GM12878 (cell line): ENCODE measurements around the gene FAM120B. TPM values are rescaled to one million over a fixed set of nuclear protein-coding genes. Genes with fewer than 3 reads are reported as not detected.

Experiments used
- ATAC-seq: fragments of 200-7000 bp; cut with Tn5 transposase; 3 replicates; pipeline ENCODE4 v1.9.1; 2020; ENCODE audit warnings: mild to moderate bottlenecking, moderate library complexity
- BruUV-seq: library from RNA; stranded (reverse); fragments of 400-500 nt; replicated peaks from 2 replicates; lab custom pipeline; 2021; lab: Mats Ljungman, UMichigan
- CTCF ChIA-PET: fragments of 300-600 bp; sonication (Branson Sonifier 250); formaldehyde crosslinking; extraction: SDS; loops from one replicate; lab custom pipeline; 2021; ENCODE audit warnings: inconsistent platforms; lab: Yijun Ruan, JAX
- POLR2A ChIA-PET: fragments of 350-600 bp; formaldehyde crosslinking; extraction: SDS; loops from one replicate; lab custom pipeline; 2021; ENCODE audit warnings: inconsistent platforms; lab: Charles Lee
- RAD21 ChIA-PET: fragments of 300-600 bp; sonication (Branson Sonifier 250); formaldehyde crosslinking; loops from one replicate; lab custom pipeline; 2023; ENCODE audit warnings: antibody characterized with exemption; ENCODE audit not compliant: unreplicated experiment; lab: Charles Lee
- SMC1A ChIA-PET: fragments of 300-600 bp; sonication (Branson Sonifier 250); formaldehyde crosslinking; loops from one replicate; lab custom pipeline; 2023; ENCODE audit not compliant: unreplicated experiment, uncharacterized antibody; lab: Charles Lee
- DNase-seq: peaks from one replicate; pipeline ENCODE4 v3.0.0-alpha.2; 2011; ENCODE audit warnings: low read depth, low spot score
- FAIRE-seq: peaks from 3 replicates; lab custom pipeline; 2011; peaks lifted over from hg19 to GRCh38; lab: Jason Lieb, UNC
- H2AFZ ChIP-seq: 2 replicates; pipeline ENCODE4 v1.6.0; 2011; ENCODE audit warnings: low read depth, low read length, control low read depth; ENCODE audit not compliant: control insufficient read depth
- H3K27ac ChIP-seq: 2 replicates; pipeline ENCODE4 v1.5.1; 2011; ENCODE audit warnings: control low read depth; ENCODE audit not compliant: control insufficient read depth, insufficient read depth
- H3K27me3 ChIP-seq, 2 experiments: replicated peaks in 1 of 2; 2 replicates each; pipeline versions ENCODE4 v1.6.0 to v1.6.1; 2011; ENCODE audit warnings: low read length in 1 of 2; ENCODE audit not compliant: control insufficient read depth in 2 of 2, insufficient read depth in 2 of 2
- H3K36me3 ChIP-seq, 2 experiments: 2 replicates each; pipeline ENCODE4 v1.5.1; 2011; ENCODE audit warnings: low read length in 1 of 2; ENCODE audit not compliant: control insufficient read depth in 2 of 2, insufficient read depth in 2 of 2
- H3K4me1 ChIP-seq: 2 replicates; pipeline ENCODE4 v1.6.1; 2011; ENCODE audit warnings: mild to moderate bottlenecking, low read length, moderate library complexity, mixed read lengths; ENCODE audit not compliant: control insufficient read depth, insufficient read depth
- H3K4me2 ChIP-seq: 2 replicates; pipeline ENCODE4 v1.6.0; 2011; ENCODE audit warnings: control low read depth; ENCODE audit not compliant: control insufficient read depth, insufficient read depth
- H3K4me3 ChIP-seq: fragments of 200-600 bp; sonication (generic); 2 replicates; pipeline ENCODE4 v1.5.1; 2016
- H3K79me2 ChIP-seq: 2 replicates; pipeline ENCODE4 v1.6.0; 2011; ENCODE audit warnings: low read length; ENCODE audit not compliant: control insufficient read depth, insufficient read depth
- H3K9ac ChIP-seq: 2 replicates; pipeline ENCODE4 v1.8.0; 2011; ENCODE audit warnings: low read length, control low read depth, mixed read lengths; ENCODE audit not compliant: control insufficient read depth, insufficient read depth
- H3K9me3 ChIP-seq: replicated peaks from 3 replicates; pipeline ENCODE4 v1.5.1; 2011; ENCODE audit warnings: mild to moderate bottlenecking, low read length; ENCODE audit not compliant: control insufficient read depth, insufficient read depth
- H4K20me1 ChIP-seq: 2 replicates; pipeline ENCODE4 v1.6.0; 2011; ENCODE audit not compliant: control insufficient read depth, insufficient read depth
- ASH2L ChIP-seq: fragments of 300-600, 200-600 bp; sonication (generic); IDR thresholded peaks from 2 replicates; pipeline ENCODE4 v1.6.1; 2017; ENCODE audit warnings: low read depth, mild to moderate bottlenecking, borderline replicate concordance
- CBFB ChIP-seq: IDR thresholded peaks from 2 replicates; pipeline ENCODE4 v1.6.1; 2016; ENCODE audit warnings: antibody characterized with exemption, low read depth
- CHD1 ChIP-seq: IDR thresholded peaks from 2 replicates; pipeline ENCODE4 v1.6.1; 2012; ENCODE audit warnings: low read depth, low read length, improper control_type of control experiment
- EED ChIP-seq: sonication (generic); IDR thresholded peaks from 2 replicates; pipeline ENCODE4 v1.6.1; 2016; ENCODE audit warnings: antibody characterized with exemption, low read depth
- EP300 ChIP-seq, 2 experiments: fragments of 150-350 bp in 1 of 2; IDR thresholded peaks; 2 replicates each; pipeline ENCODE4 v1.6.1; 2011 to 2012; ENCODE audit warnings: low read depth in 2 of 2, low read length in 2 of 2, borderline replicate concordance in 1 of 2, improper control_type of control experiment in 1 of 2, inconsistent platforms in 1 of 2; ENCODE audit not compliant: control insufficient read depth in 1 of 2
- EZH2 ChIP-seq: IDR thresholded peaks from 2 replicates; pipeline ENCODE4 v1.6.1; 2012; ENCODE audit warnings: low read depth, mild to moderate bottlenecking, control low read depth, inconsistent platforms, low read length, borderline replicate concordance; ENCODE audit not compliant: control insufficient read depth
- KLF5 ChIP-seq: fragments of 450-650 bp; IDR thresholded peaks from 2 replicates; pipeline ENCODE4 v1.6.1; 2014; ENCODE audit warnings: mild to moderate bottlenecking; ENCODE audit not compliant: partially characterized antibody
- NR2C1 ChIP-seq: fragments of 450-650 bp; IDR thresholded peaks from 2 replicates; pipeline ENCODE4 v1.6.1; 2017; ENCODE audit warnings: antibody characterized with exemption, mild to moderate bottlenecking, moderate library complexity
- POLR2AphosphoS2 ChIP-seq: IDR thresholded peaks from 2 replicates; pipeline ENCODE4 v1.6.1; 2011; ENCODE audit warnings: low read depth, mild to moderate bottlenecking, low read length, improper control_type of control experiment, moderate library complexity
- POU2F2 ChIP-seq: IDR thresholded peaks from 3 replicates; pipeline ENCODE4 v1.6.1; 2011; ENCODE audit warnings: low read depth, mild to moderate bottlenecking, low read length, borderline replicate concordance
- RELA ChIP-seq: fragments of 450-650 bp; IDR thresholded peaks from 2 replicates; pipeline ENCODE4 v1.8.0; 2014; ENCODE audit warnings: borderline replicate concordance; ENCODE audit not compliant: partially characterized antibody
- RFX5 ChIP-seq: IDR thresholded peaks from 2 replicates; pipeline ENCODE4 v1.6.1; 2011; ENCODE audit warnings: low read depth, low read length, improper control_type of control experiment
- SPI1 ChIP-seq: IDR thresholded peaks from 2 replicates; pipeline ENCODE4 v1.6.1; 2011; ENCODE audit warnings: low read depth, mild to moderate bottlenecking, low read length, moderate library complexity, borderline replicate concordance; ENCODE audit not compliant: insufficient read depth
- STAT1 ChIP-seq: fragments of 450-650 bp; conservative IDR thresholded peaks from 2 replicates; pipeline ENCODE4 v1.6.1; 2014; ENCODE audit warnings: antibody characterized with exemption, mild to moderate bottlenecking
- TAF1 ChIP-seq: IDR thresholded peaks from 2 replicates; pipeline ENCODE4 v1.6.1; 2011; ENCODE audit warnings: mild to moderate bottlenecking, low read depth, low read length, borderline replicate concordance
- ZNF217 ChIP-seq: fragments of 450-650 bp; IDR thresholded peaks from 2 replicates; pipeline ENCODE4 v1.6.1; 2017; ENCODE audit warnings: antibody characterized with exemption, mild to moderate bottlenecking
- ZNF622 ChIP-seq: fragments of 450-650 bp; IDR thresholded peaks from 2 replicates; pipeline ENCODE4 v1.6.1; 2017; ENCODE audit warnings: mild to moderate bottlenecking, inconsistent platforms
- WGBS: methylation state at CpG from one replicate; pipeline ENCODE4 v1.1.6; 2016; ENCODE audit warnings: low lambda C conversion rate; ENCODE audit not compliant: insufficient replicate concordance, insufficient coverage; ENCODE audit errors: missing lambda C conversion rate; 5-methylcytosine and 5-hydroxymethylcytosine counted together
- in situ Hi-C: fragments of 300-500 bp; cut with MboI; formaldehyde crosslinking; loops from 9 replicates; pipeline ENCODE4 v1.14.3; 2018; ENCODE audit warnings: mixed read lengths
- intact Hi-C: fragments of 100-400 bp; cut with micrococcal nuclease; formaldehyde crosslinking; loops from one replicate; pipeline ENCODE4 v1.14.2; 2022; ENCODE audit not compliant: unreplicated experiment
- polyA plus RNA-seq, 11 experiments: library from polyadenylated mRNA; depleted of rRNA in 4 of 11; unstranded in 6 of 11; stranded (reverse) in 5 of 11; fragments of >200 nt; fragmentation: Nextera tagmentation in 4 of 11; fragmentation: Illumina TruSeq in 1 of 11; extraction: Ambion mirVana in 4 of 11; extraction: Trizol in 1 of 11; gene quantifications; 1 replicate in 1 of 11; 2 replicates in 10 of 11; pipeline versions ENCODE4 v1.2.1 to v1.2.3, GENCODE V29; 2011 to 2016; ENCODE audit warnings: inconsistent platforms in 2 of 11, missing spikeins in 2 of 11, low read depth in 1 of 11
- total RNA-seq, 4 experiments: library from RNA; depleted of rRNA in 3 of 4; stranded (reverse); fragments of >200 nt in 3 of 4; fragmentation: Illumina TruSeq in 1 of 4; extraction: Trizol in 1 of 4; gene quantifications; 2 replicates each; pipeline versions ENCODE4 v1.2.1 to v1.2.3, GENCODE V29; 2013 to 2021
- TF ChIP-seq, protein P1 (sequence below): fragments of 450-650 bp; IDR thresholded peaks from 2 replicates; pipeline ENCODE4 v1.6.1; 2016; ENCODE audit warnings: mild to moderate bottlenecking
- TF ChIP-seq, protein P2 (sequence below): IDR thresholded peaks from 2 replicates; pipeline ENCODE4 v1.6.1; 2012; ENCODE audit warnings: low read length, inconsistent platforms

FAM120B gene
- total and polyA plus RNA-seq, 10 of the 15 experiments (the other 5 are each of a cell fraction or from before 2014, with no cell fraction given) = 3.3 to 21.6 (median 15.3) TPM

DNA sequence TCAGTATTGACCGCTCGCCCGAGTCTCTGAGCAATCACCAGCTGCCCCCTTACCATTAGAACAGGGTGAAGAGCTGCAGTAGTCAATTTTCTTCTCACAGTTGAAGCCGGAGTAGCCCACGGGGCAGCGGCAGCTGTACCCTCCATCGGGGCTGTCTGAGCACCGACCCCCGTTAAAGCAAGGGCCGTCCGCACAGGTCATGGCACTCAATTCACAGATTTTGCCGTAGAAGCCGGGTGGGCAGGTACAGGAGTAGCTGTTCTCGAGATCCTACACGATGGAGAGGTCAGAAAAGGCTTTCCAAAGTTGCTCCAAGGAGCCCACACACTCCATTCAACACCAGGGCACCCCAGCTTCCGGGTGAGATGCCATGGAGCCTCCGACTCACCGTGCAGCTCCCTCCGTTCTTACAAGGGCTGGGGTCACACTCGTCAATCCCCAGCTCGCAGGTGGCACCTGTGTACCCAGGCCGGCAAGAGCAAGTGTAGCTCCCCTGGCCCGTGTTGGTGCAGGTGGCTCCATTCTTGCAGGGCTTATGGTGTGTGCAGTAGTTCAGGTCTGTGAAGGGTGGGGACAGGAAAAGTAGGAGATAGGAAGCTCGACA, 21.6 kb upstream of the FAM120B start (continued):
- TF ChIP-seq, protein P1, sequence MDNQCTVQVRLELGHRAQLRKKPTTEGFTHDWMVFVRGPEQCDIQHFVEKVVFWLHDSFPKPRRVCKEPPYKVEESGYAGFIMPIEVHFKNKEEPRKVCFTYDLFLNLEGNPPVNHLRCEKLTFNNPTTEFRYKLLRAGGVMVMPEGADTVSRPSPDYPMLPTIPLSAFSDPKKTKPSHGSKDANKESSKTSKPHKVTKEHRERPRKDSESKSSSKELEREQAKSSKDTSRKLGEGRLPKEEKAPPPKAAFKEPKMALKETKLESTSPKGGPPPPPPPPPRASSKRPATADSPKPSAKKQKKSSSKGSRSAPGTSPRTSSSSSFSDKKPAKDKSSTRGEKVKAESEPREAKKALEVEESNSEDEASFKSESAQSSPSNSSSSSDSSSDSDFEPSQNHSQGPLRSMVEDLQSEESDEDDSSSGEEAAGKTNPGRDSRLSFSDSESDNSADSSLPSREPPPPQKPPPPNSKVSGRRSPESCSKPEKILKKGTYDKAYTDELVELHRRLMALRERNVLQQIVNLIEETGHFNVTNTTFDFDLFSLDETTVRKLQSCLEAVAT = no peak
- no peak for TF ChIP-seq SPI1
- no peak for TF ChIP-seq POU2F2
- TF ChIP-seq POLR2AphosphoS2 = no peak

DNA sequence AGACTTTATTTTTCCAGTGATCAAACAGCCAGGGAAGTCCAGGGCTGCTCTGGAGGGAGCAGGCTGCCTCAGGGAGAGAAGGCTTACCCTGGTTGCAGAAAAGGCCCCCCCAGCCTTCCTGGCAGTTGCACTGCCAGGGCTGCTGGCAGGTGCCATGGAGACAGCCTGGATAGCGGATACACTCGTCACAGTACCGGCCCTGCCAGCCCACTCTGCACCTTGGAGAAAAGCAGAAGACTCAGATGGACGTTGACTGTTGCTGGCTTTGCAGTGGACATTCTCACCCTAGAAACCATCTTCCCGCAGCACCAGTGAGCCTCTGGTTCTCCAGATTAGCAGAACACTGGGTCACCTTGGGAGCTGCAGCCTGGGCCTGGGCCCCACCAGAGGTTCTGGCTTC, 21.1 kb upstream of the FAM120B start:
- intact Hi-C loops = no loop called here
- Histone ChIP-seq H3K4me1 (peaks cover 4% of the 10 kb centered on the region), H3K79me2 (no peaks in the 10 kb centered on the region), H3K36me3 (no peaks in the 10 kb centered on the region)
- no peak for DNase-seq
- CTCF ChIA-PET = no interaction called here
- BruUV-seq = no TSS peak
- no peak for TF ChIP-seq EP300 (IDR thresholded peaks at IDR 0.05; ENCODE audit: borderline replicate concordance in 1 of 2, control insufficient read depth in 1 of 2, low read depth in 2 of 2, low read length in 2 of 2)
- TF ChIP-seq TAF1 = no peak
- TF ChIP-seq RFX5 = no peak
- no peak for TF ChIP-seq ASH2L
- TF ChIP-seq, protein P1 = no peak
- no peak for TF ChIP-seq RELA
- no peak for TF ChIP-seq CBFB
- TF ChIP-seq STAT1 = no peak
- TF ChIP-seq EED = no peak
- no peak for TF ChIP-seq ZNF622
- TF ChIP-seq KLF5 = no peak
- no peak for TF ChIP-seq CHD1
- TF ChIP-seq EZH2 = no peak
- TF ChIP-seq NR2C1 = no peak
- TF ChIP-seq, protein P2, sequence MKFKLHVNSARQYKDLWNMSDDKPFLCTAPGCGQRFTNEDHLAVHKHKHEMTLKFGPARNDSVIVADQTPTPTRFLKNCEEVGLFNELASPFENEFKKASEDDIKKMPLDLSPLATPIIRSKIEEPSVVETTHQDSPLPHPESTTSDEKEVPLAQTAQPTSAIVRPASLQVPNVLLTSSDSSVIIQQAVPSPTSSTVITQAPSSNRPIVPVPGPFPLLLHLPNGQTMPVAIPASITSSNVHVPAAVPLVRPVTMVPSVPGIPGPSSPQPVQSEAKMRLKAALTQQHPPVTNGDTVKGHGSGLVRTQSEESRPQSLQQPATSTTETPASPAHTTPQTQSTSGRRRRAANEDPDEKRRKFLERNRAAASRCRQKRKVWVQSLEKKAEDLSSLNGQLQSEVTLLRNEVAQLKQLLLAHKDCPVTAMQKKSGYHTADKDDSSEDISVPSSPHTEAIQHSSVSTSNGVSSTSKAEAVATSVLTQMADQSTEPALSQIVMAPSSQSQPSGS = no peak
- TF ChIP-seq ZNF217 = no peak
- TF ChIP-seq, all 136 proteins: peak for 0
- ChIA-PET SMC1A (no interaction called here), RAD21 (no interaction called here), POLR2A (no interaction called here)
- no peaks in the 10 kb centered on the region for H4K20me1 ChIP-seq
- ATAC-seq (no peak), FAIRE-seq (no peak)
- H3K9me3 ChIP-seq = no peaks in the 10 kb centered on the region
- 96% methylated on average over 5 of the region's 5 CpGs for WGBS
- H3K9ac ChIP-seq = no peak overlapping the region
- H3K4me3 ChIP-seq = no peak overlapping the region
- in situ Hi-C loops = no loop called here
- no peak overlapping the region for H2AFZ ChIP-seq
- peaks cover 2 to 14% of the 10 kb centered on the region in 2 experiments; a peak in 2 of 4 replicates for H3K27me3 ChIP-seq
- no peak overlapping the region for H3K27ac ChIP-seq
- no peak overlapping the region for H3K4me2 ChIP-seq
